Inflammatory macrophage treated with lipopolysaccharide for 1 hour (primary cell): ENCODE data around the gene SYT5.
"Not testable (repeated sequence)": the region's sequence is repeated elsewhere in the genome, so short reads cannot be mapped to it uniquely, and the experiment has no call there.

Source experiments
- DNase-seq, 2 donors: peaks; one replicate each; pipeline ENCODE4 v3.0.0-alpha.2; 2020 to 2022

The SYT5 gene

DNA sequence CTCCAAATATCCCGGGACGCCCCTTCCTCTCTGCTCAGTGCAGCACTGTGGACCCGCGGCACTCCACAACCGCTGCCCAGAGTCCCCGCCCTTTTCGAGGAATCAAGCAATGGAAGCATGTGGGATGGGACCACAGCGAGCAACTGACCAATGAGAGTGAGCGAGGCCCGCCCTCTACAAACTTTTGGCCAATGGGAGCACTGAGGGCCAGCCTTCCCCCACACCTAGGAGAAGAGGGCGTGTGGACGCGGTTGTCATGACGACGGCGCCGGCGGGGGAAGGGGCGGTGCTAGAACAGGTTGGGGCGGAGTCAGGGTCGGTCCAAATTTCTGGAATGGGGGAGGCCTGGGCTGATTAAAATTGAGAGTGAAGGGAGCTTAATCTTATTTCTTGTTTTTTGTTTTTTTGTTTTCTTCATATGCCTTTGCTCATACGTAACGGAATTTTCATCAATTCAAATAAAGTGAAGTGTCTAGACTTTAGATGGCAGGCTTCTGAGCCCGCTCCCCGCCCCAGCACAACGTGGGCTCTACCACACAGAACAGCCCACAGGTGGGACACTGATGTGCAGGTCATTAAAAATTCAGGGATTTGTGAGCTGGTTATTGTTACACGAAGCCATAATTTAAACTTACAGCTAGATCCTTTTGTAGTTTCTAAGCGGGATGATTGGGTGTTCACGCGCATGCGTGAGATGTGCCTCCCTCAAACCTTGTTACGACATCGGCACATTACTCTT lies 13.4 kb downstream of the SYT5 start, which contains the start of gene DNAAF3:
DNAAF3 (minus strand) TSS at position 84 of the 739 bp plus-strand sequence. CDS start 200 bp downstream, outside the sequence.
- peak; percentile 91 to 93 for DNase-seq

DNA sequence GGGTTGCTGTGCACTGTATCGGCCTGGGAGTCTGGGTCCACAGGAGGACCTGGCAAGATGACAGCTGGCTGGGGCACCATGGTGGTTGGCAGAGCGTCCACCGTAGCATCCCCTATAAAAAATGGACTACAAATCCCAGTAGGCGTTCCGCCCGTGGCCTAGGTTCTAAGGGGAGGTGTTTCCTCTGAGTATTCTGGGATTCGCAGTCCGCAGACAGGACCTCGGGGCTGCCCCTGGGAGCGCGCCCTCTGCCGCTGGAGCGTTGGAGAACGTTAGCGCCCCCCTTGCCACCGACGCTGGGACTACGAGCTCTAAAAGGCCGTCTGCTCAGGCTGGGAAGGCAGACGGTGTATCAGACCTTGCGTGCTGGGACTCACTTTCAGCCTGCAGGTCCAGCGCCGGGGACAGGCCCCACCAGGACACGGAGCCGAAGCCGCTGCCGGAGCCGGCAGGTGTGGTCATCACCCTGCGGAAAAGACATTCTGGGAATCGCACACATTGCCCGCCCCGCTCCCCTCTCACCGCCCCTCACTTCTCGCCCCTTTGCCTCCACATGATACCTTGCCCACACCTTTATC lies 14.0 kb downstream of the SYT5 start:
- DNase-seq = peak; percentile 40 to 45

DNA sequence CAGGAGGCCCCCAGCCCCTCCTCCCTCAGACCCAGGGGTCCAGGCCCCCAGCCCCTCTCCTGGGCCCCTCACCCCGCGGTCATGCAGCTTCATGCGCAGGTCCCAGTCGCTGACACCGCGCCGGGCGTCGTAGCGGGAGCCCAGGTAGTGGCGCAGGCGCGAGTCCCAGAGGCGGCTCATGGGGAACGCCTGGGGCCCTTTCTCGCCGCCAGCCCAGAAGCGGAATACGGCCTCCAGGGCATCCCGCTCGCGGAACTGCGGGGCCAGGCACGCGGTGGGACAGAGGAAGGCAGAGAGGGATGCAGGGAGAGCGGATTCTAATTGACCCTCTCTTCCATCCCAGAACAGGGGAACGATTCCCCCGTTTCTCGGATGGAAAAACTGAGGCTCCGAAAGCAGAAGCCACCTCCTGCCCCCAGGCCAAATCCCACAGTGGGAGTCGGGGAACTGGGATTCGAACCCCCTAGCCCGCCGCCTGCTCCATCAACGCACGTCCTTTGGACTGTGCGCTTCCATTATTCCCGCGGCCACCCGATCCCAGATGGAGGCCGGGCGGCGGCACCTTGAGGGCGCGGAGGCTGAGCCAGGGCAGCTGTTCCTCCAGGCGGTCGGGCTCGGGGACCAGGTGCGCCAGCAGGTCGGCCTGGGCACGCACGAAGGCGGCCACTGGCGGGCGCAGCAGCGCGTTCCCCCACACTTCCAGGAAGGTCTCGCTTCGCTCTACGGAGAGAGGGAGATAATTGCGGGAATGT lies 18.3 kb downstream of the SYT5 start:
- no peak for DNase-seq

DNA sequence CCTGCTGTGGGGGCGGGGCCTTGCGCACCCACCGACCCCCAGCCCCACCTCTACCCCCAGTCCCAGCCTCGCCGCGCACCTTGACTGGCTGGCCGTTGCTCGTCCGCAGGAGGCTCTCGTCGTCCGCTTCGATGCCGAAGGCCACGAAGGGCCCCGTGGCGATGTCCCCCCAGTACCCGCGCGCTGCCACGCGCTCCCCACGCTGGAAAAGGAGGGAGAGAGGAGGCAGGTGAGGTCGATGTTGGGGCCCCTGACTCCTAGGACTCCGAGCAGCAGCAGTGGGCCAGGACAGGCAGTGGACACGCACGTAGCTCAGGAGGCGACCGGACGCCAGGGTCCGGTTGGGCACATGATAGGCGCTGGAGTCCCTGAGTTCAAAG lies 19.1 kb downstream of the SYT5 start:
- DNase-seq = no peak

DNA sequence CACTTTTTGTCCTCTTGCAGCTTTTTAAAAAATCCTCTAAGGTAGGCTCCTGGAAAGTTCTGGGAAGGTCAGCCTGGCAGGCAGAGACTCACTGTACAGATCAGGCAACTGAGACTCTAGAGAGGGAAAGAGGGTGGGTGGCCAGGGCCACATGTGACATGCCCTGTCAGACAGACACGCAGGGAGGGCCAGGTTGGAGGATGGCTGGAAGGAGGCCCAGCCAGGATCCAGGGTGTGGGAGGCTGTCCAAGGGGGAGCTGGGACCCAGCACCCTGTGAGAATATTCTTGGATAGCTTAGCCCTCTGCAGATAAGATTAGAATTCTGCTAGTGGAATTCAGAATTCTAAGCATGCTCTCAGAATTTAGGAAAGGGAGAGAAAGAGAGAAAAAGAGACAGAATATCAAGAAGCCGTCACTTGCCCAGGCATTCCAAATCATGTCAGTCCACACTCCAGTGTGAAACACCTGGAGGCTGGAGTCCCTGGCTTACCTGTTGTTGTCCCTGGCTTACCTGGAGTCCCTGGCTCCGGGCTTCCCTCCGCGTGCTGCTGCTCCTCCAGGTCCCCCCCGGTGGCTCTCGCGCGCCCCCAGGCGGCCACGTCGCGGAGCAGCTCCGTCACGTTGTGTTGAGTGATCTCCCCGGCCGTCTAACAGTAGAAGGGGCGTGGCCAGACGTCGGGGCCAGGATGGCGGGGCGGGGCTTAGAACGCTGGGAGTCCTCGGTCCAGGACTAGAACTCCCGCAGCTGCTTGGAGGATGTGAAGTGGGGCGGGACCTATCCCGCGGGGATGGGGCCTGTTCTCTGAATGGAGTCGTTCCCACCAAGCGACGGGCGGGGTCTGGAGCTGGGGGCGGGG lies 19.7 kb downstream of the SYT5 start:
- peak; percentile 81 to 96 for DNase-seq

DNA sequence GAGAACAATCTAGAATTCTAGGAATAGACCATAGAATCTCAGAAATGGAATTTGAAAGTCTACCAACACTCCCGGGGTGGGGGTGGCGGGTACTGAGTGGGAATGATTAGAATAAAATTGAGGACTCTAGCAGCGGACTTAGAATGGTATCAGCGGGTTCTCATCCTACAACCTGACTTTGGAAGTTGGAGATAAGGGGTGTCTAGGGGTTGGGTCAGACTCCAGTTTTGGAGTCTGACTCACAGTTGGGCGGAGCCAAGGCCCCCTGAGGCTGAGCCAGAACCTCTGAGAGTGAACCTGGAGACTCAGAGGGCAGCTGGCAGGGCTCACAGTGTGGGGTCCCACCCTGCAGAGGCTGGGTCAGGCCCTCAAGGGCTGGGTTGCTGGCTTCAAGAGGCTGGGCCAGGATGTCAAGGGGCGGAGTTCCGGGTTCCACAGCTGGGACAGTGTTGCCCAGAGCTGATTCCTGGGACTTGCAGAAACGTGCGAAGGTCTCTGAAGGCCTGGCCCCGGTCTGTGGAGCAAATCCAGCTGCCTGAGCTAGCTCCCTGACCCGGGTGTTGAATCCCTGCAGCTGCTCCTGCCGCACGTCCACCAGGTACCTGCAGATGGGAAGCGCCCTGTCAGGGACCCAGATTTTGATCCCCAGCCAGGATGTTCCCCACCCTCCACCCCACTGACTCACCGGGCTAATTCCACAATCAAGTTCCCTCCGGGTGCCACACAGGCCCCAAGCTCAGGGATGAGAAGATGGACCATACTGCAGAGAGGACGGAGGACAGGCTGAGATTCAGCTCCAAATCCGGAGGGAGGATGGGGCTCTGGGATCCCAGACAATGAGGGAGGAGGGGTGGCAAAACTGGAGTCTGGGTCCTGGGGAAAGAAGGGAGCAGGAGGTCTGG lies 21.0 kb downstream of the SYT5 start:
- DNase-seq = no peak

DNA sequence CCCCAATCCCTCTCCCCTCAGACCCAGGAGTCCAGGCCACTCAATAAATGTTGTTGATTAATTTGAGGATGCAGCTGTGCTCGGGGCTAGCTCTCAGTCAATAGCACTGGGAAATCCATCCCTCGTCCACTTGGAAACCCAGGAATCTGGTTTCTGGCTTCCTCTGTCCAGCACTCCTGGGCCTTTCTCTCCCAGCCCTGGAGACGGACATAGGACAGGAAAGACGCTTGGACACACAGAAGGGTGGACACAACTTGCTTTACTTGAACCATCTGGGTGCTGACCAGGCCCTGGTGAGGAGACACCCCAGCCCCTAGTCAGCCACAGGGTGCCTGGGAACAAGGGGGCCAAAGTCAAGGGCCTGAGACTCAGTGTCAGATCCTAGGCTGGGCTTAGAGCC lies 21.7 kb downstream of the SYT5 start:
- no peak for DNase-seq

DNA sequence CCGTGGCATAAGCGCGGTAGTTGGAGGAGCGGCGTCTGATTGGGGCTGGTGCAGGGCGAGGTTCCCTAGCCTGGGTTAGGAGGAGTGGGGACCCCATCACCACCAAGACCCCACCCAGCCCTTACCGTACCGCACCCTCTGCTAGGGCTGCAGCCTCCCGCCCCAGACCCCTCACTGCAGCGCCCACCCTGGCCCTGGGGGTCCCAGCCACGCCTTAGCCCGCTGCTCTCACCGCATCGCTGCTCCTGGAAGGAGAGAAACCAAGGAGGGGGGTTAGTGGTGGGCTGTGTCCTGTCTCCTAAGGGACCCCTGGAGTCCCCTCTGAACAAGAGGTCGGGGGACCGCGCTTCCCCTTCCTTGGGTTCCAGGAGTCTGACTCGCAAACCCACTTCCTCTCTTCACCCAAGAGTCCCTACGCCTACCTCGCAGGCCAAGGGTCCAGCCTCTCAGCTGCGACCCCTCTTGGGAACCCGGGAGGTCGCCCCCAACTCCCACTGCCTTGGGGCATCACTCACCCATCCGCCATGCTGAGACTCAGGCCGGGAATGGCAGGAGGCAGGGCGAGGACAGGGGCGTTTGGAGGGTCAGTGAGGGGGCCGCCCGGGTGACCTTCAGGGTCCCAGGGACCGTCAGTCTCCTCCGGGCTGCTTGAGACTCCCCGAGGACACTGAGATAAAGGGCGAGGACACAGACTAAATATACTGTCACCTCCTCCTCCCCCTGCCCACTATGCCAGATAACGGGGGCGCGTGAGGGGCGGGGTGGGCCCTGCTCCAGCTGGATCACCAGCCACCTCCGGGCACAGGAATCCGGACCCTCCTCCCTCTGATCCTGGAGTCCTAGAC lies 22.8 kb downstream of the SYT5 start, which contains the start of gene TNNI3:
TNNI3 (minus strand) TSS at position 669 of the 845 bp plus-strand sequence; CDS start at position 526, 143 bp downstream.
- no peak for DNase-seq

DNA sequence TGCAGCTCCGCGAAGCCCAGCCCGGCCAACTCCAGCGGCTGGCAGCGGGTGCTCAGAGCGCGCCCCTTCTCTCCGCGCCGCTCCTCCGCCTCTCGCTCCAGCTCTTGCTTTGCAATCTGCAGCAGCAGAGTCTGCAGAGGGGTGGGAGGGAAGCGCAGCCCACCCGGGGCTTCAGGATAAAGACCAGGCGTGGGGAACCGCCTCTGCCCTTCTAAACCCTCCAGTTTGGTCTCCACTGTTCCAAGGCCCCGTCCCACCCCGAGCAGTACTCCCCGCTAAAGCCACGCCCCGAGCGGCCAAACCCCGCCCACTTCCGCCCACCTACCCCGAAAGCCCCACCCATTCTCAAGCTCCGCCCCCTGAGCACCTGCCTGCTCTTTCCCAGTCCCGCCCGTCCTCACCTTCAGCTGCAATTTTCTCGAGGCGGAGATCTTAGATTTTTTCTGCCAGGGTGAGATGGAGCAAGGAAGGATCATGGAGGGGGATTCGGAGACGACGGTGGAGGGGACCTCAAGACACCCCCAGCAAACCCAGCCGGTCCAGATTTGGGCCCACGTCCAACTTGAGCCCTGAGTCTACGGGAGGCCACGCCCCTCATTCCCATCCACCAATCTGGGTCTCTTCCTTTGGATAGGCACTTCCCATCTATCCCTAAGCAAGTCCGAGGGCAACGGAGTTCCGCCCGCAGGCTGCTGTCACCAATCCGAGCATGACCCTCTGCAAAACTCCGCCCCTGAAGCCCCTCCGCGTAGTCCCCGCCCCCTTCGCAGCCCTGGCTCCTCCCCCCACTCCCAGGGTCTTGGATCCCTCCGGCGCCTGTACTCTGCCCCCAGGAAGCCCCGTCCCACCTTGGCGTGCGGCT lies 23.7 kb downstream of the SYT5 start:
- DNase-seq = peak in 1 of 2 donors; percentile 15

DNA sequence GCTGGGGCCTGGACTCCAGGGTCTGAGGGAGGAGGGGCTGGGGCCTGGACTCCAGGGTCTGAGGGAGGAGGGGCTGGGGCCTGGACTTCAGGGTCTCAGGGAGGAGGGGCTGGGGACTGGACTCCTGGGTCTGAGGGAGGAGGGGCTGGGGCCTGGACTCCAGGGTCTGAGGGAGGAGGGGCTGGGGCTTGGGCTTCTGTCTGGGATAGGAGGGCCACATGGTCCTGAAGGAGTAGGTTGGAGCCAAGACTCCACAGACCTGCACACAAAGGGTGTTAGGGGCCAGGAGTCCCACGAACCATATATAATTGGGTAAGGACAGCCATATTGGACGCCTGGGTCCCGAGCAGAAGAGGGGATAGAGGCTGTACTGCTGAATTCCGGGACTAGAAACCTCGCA lies 24.3 kb downstream of the SYT5 start:
- not testable (repeated sequence) for DNase-seq

DNA sequence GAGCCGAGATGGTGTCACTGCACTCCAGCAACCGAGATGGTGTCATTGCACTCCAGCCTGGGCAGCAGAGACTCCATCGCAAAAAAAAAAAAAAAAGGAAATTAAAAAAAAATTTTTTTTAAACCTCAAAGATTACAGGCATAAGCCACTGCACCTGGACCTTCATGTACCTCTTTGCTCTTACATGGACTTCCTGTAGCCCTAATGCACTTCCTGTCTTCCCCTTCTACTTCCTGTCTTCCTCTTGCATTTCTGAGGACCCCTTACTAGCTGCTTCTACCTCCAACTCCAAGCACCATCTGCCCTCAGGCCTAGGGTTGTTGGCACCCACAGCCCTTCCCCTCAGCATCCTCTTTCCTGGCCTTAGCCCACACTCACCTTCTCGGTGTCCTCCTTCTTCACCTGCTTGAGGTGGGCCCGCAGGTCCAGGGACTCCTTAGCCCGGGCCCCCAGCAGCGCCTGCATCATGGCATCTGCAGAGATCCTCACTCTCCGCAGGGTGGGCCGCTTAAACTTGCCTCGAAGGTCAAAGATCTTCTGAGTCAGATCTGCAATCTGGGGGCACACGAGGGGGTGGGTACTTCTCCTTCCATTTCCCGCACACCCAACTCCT lies 26.3 kb downstream of the SYT5 start:
- no peak for DNase-seq

DNA sequence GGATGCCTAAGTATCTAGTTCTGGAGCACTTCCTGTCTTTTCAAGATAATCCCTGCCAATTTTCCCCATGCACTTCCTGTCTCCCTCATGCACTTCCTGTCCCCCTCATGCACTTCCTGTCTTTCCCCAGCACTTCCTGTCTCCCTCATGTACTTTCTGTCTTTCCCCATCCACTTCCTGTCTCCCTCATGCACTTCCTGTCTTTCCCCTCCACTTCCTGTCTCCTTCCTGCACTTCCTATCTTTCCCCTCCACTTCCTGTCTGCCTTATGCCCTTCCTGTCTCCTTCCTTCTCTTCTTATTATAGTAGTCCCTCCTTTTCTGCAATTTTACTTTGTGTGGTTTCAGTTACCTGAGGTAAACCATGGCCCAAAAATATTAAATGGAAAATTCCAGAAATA lies 28.1 kb downstream of the SYT5 start:
- DNase-seq = no peak

DNA sequence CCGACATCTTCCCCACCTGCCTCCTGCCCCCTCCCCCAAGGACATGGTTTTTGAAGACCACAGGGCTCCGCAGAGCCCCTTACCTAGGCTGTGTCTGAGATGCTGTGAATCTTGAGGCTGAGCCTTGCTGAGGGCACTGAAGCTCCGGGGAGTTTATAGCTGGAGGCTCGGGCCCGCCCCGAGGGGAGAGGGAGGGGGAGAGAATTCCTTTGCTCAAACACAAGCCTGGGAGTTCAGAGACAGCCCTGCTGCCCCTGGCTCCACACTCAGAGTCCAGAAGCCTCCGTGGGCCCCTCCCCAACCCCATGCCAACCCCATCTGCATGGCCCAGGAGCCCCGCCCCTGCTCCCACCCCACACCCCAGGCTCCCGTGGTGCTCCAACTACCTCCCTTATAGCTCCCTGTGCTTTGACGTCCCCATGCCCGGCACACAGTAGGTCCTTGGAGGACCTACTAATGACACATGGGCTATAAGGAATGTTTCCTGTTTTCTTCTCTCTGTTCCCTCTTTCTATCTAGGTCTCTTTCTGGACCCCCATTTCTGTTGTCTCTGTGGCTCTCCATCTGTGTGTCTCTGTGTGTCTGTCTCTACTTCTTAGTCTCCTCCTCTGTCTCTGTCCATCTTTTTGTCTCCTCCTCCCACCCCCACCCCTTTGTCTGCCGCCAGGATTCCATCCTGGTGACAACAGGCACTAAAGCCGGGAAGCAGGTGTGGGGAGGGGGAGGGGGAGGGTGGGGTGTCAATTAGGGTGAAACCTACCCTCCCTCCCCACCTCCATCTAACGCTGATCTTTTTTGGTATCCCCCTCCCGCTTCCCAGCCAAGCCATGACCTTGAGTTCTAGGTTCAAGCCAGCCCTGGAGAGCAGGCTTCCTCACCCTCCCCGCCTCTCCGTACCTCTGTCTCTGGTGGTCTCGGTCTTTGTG lies 30.7 kb downstream of the SYT5 start, which contains the start of gene TNNT1:
TNNT1 (minus strand) TSS at position 129 of the 926 bp plus-strand sequence. CDS start 2,049 bp downstream, outside the sequence.
- DNase-seq = no peak

DNA sequence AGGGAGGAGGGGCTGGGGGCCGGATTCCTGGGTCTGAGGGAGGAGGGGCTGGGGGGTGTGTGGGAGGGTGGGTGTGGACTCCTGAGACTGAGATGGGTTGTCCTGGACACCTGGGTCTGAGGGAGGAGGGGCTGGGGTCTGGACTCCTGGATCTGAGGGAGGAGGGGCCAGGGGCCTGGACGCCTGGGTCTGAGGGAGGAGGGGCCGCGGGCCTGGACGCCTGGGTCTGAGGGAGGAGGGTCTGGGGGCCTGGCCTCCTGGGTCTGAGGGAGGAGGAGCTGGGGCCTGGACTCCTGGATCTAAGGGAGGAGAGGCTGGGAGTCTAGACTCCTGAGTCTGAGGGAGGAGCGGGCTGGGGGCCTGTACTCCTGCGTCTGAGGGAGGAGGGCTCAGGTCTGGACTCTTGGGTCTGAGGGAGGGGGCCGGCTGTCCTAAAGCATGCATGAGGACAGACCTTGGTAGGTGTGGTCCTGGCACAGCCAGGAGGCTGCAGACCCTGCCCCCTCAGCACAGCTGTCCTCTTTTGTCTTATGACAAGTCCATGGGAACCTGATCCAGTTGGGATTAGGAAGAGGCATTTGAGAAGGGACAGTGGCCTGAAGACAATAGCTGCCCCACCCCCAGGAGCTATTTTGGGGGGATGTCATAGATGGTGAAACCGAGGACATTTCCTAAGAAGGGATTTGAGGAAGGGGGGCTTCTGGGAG lies 32.4 kb downstream of the SYT5 start:
- DNase-seq = no peak

DNA sequence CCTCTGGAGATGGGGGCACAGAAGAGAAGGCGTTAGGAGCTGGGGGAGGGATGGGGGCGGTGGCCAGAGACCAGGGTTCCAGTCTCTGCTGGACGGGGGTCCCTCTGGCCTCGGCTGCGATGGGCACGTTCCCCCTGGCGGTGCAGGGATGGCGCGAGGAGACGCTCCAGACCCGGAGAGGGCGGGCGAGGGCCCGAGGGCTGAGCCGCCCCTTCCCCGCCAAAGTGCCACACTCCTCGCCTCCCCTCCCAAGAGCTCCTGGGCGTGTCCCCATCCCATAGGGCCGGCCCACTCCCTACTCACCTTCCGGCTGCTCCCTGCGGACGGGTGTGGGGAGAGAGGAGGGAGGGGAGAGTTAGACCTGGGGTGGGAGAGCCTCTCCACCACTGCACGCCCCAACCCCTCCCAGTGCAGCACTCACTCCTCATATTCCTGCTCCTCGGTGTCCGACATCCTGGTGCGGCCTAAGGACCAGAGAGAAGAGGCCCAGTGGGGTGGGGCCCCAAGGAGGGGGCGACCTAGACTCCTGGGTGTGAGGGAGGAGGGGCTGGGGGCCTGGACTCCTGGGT lies 33.3 kb downstream of the SYT5 start:
- no peak for DNase-seq

DNA sequence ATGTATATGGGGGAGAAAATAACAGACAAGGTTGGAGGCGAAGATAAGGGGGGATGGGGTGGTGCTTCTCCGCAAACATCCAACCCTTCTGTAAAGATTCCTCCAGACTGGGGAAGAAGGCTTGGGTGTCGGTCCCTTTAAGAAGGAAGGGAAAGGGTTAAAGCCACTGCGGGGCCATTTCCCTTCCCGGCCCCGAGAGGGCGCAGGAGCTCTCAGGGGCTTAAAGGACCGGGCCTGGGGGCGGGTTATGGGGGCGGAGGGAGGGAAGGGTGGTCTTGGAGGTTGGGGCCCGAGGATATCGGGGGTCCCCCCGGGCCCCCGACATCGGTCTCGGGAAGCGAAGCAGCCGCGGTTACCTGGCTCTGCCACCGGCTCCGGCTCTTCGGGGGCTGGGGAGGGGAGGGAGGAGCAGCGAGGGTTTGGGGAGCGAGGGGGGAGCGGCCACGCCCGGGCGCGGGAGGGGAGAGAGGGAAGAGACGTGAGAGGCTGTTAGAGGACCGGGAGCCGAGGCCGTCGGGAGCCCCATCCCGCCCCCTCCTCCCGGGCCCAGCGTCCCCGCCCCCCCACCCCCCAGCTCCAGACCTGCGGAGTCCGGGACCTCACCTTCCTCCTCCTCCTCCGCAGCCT lies 33.9 kb downstream of the SYT5 start:
- peak in 1 of 2 donors; percentile 34 for DNase-seq
